K562 (cell line): ENCODE measurements around the gene ARHGEF10L. TPM values are rescaled to one million over a fixed set of nuclear protein-coding genes. Genes with fewer than 3 reads are reported as not detected.

Experiments
- ATAC-seq: fragments of 200-7000 bp; cut with Tn5 transposase; 3 replicates; pipeline ENCODE4 v1.9.1; 2020; ENCODE audit warnings: moderate library complexity
- BruUV-seq: library from RNA; stranded (reverse); fragments of 400-500 nt; replicated peaks from 2 replicates; lab custom pipeline; 2021; lab: Mats Ljungman, UMichigan
- CTCF ChIA-PET: fragments of 300-600 bp; formaldehyde crosslinking; extraction: SDS; loops from one replicate; lab custom pipeline; 2021; ENCODE audit warnings: low intra/inter-chr PET ratio; lab: Yijun Ruan, JAX
- POLR2A ChIA-PET: fragments of 300-600, 350-650 bp; sonication (Branson Sonifier 250); formaldehyde crosslinking; extraction: SDS; loops from one replicate; lab custom pipeline; 2021; ENCODE audit warnings: antibody characterized with exemption, inconsistent platforms; lab: Yijun Ruan, JAX
- DNase-seq, 4 experiments: peaks; one replicate each; pipeline versions ENCODE4 v3.0.0 to v3.0.0-alpha.2; 2011 to 2018; ENCODE audit warnings: low spot score in 3 of 4, mixed read lengths in 3 of 4; ENCODE audit errors: extremely low read depth in 1 of 4
- FAIRE-seq: peaks from 2 replicates; lab custom pipeline; 2011; peaks lifted over from hg19 to GRCh38; lab: Jason Lieb, UNC
- H2AFZ ChIP-seq: 2 replicates; pipeline ENCODE4 v1.6.0; 2011; ENCODE audit warnings: low read depth, low read length, control low read depth, inconsistent platforms
- H3K27ac ChIP-seq: fragments of 200-600 bp; 3 replicates; pipeline ENCODE4 v1.8.0; 2011; ENCODE audit warnings: low read depth, mild to moderate bottlenecking, control low read depth, inconsistent platforms, low read length, moderate library complexity, mixed read lengths; ENCODE audit errors: extremely low read depth
- H3K27me3 ChIP-seq, 2 experiments: fragments of 300-600 bp in 1 of 2; 2 replicates in 1 of 2; 3 replicates in 1 of 2; pipeline versions ENCODE4 v1.6.0 to v1.8.0; 2011; ENCODE audit warnings: inconsistent platforms in 2 of 2, low read length in 2 of 2, mild to moderate bottlenecking in 1 of 2, mixed read lengths in 1 of 2, moderate library complexity in 1 of 2; ENCODE audit not compliant: control insufficient read depth in 2 of 2, insufficient read depth in 2 of 2
- H3K36me3 ChIP-seq: fragments of 300-600 bp; 3 replicates; pipeline ENCODE4 v1.8.0; 2011; ENCODE audit warnings: mild to moderate bottlenecking, low read length, inconsistent platforms; ENCODE audit not compliant: control insufficient read depth, insufficient read depth
- H3K4me1 ChIP-seq, 2 experiments: fragments of 200-600 bp in 1 of 2; replicated peaks in 1 of 2; 2 replicates in 1 of 2; 3 replicates in 1 of 2; pipeline versions ENCODE4 v1.5.1 to v1.8.0; 2011; ENCODE audit warnings: inconsistent platforms in 2 of 2, low read length in 2 of 2, mild to moderate bottlenecking in 1 of 2, mixed read lengths in 1 of 2, moderate library complexity in 1 of 2; ENCODE audit not compliant: control insufficient read depth in 2 of 2, insufficient read depth in 2 of 2
- H3K4me2 ChIP-seq: 2 replicates; pipeline ENCODE4 v1.6.1; 2011; ENCODE audit warnings: low read length, control low read depth, inconsistent platforms, mixed read lengths; ENCODE audit not compliant: insufficient read depth
- H3K4me3 ChIP-seq: fragments of 200-600 bp; sonication (generic), shearing (Covaris generic); 2 replicates; pipeline ENCODE4 v1.5.1; 2016; ENCODE audit warnings: control low read depth, inconsistent platforms
- H3K79me2 ChIP-seq: fragments of 200-600 bp; 3 replicates; pipeline ENCODE4 v1.8.0; 2011; ENCODE audit warnings: low read length, inconsistent platforms; ENCODE audit not compliant: control insufficient read depth, insufficient read depth
- H3K9ac ChIP-seq, 2 experiments: 2 replicates each; pipeline versions ENCODE4 v1.6.0 to v1.6.1; 2011; ENCODE audit warnings: low read depth in 2 of 2, low read length in 2 of 2, control low read depth in 1 of 2, inconsistent platforms in 1 of 2, mild to moderate bottlenecking in 1 of 2, mixed read lengths in 1 of 2; ENCODE audit not compliant: insufficient read depth in 1 of 2
- H3K9me1 ChIP-seq: one replicate; pipeline ENCODE4 v1.6.0; 2011; ENCODE audit warnings: inconsistent platforms, mild to moderate bottlenecking, low read length, moderate library complexity; ENCODE audit not compliant: control insufficient read depth, insufficient read depth
- H3K9me3 ChIP-seq: replicated peaks from 2 replicates; pipeline ENCODE4 v1.5.1; 2011; ENCODE audit warnings: low read depth, low read length, inconsistent platforms; ENCODE audit not compliant: control insufficient read depth, insufficient read depth
- H4K20me1 ChIP-seq: replicated peaks from 2 replicates; pipeline ENCODE4 v1.6.1; 2011; ENCODE audit warnings: low read length, inconsistent platforms, mixed read lengths; ENCODE audit not compliant: control insufficient read depth, insufficient read depth
- ATF7 ChIP-seq: fragments of 450-650 bp; IDR thresholded peaks from 2 replicates; pipeline ENCODE4 v1.7.1; 2014; ENCODE audit warnings: mild to moderate bottlenecking, moderate library complexity
- GTF2A2 ChIP-seq: IDR thresholded peaks from 2 replicates; pipeline ENCODE4 v1.6.1; 2016; ENCODE audit warnings: mild to moderate bottlenecking, missing genetic modification characterization, missing compliant biosample characterization
- KDM2B ChIP-seq: fragments of 250-450 bp; sonication (Bioruptor Pico); IDR thresholded peaks from 2 replicates; pipeline ENCODE4 v1.8.0; 2021; ENCODE audit warnings: mild to moderate bottlenecking, moderate library complexity
- KLF6 ChIP-seq: fragments of 250-450 bp; sonication (Bioruptor Pico); IDR thresholded peaks from 2 replicates; pipeline ENCODE4 v1.4.0; 2020; ENCODE audit warnings: mild to moderate bottlenecking, moderate library complexity, borderline replicate concordance
- RBM14 ChIP-seq: fragments of 200-400 bp; formaldehyde crosslinking; IDR thresholded peaks from 2 replicates; pipeline ENCODE4 v1.6.1; 2018; ENCODE audit warnings: low read depth, mild to moderate bottlenecking, low read length, moderate library complexity, borderline replicate concordance; ENCODE audit not compliant: insufficient read depth
- RBM25 ChIP-seq: fragments of 200-400 bp; formaldehyde crosslinking; IDR thresholded peaks from 2 replicates; pipeline ENCODE4 v1.6.1; 2018; ENCODE audit warnings: low read length, low read depth, moderate library complexity; ENCODE audit not compliant: severe bottlenecking
- ZFP1 ChIP-seq: fragments of 450-650 bp; formaldehyde crosslinking; IDR thresholded peaks from 2 replicates; pipeline ENCODE4 v1.4.0; 2020; ENCODE audit warnings: mild to moderate bottlenecking, mixed read lengths
- ZNF3 ChIP-seq: fragments of 250-450 bp; sonication (Bioruptor Pico); IDR thresholded peaks from 2 replicates; pipeline ENCODE4 v1.5.0; 2021; ENCODE audit warnings: mild to moderate bottlenecking, moderate library complexity
- ZNF347 ChIP-seq: fragments of 450-650 bp; formaldehyde crosslinking; IDR thresholded peaks from 2 replicates; pipeline ENCODE4 v1.4.0; 2020; ENCODE audit warnings: low read depth, mild to moderate bottlenecking, moderate library complexity
- ZNF354B ChIP-seq: fragments of 250-450 bp; sonication (Bioruptor Pico); IDR thresholded peaks from 2 replicates; pipeline ENCODE4 v1.4.0; 2020
- ZNF699 ChIP-seq: fragments of 250-450 bp; sonication (Bioruptor Pico); IDR thresholded peaks from 2 replicates; pipeline ENCODE4 v1.8.0; 2021; ENCODE audit warnings: mild to moderate bottlenecking, moderate library complexity; ENCODE audit not compliant: insufficient replicate concordance
- WGBS: fragments of 100-300 bp; shearing (Covaris generic); methylation state at CpG from one replicate; pipeline ENCODE4 v1.1.6; 2016; ENCODE audit warnings: low coverage, mixed read lengths; ENCODE audit not compliant: insufficient coverage; ENCODE audit errors: missing lambda C conversion rate; 5-methylcytosine and 5-hydroxymethylcytosine counted together
- in situ Hi-C: fragments of 300-500 bp; cut with MboI; formaldehyde crosslinking; loops from 4 replicates; pipeline ENCODE4 v1.15.0; 2018; ENCODE audit warnings: inconsistent platforms, mixed read lengths
- intact Hi-C: fragments of 100-400 bp; cut with micrococcal nuclease; formaldehyde crosslinking; loops from 2 replicates; pipeline ENCODE4 v1.14.2; 2022
- polyA plus RNA-seq, 8 experiments: library from polyadenylated mRNA; depleted of rRNA in 4 of 8; stranded (reverse) in 5 of 8; unstranded in 3 of 8; fragments of >200 nt; fragmentation: Nextera tagmentation in 2 of 8; fragmentation: Illumina TruSeq in 1 of 8; extraction: Ambion mirVana in 2 of 8; extraction: Trizol in 1 of 8; gene quantifications; 2 replicates each; pipeline versions ENCODE4 v1.2.1 to v1.2.3, GENCODE V29; 2011 to 2014; ENCODE audit warnings: inconsistent platforms in 1 of 8, missing spikeins in 1 of 8
- total RNA-seq, 7 experiments: library from RNA; depleted of rRNA in 6 of 7; stranded (reverse); fragments of >200 nt in 6 of 7; fragmentation: Illumina TruSeq in 2 of 7; extraction: Trizol in 2 of 7; gene quantifications; 2 replicates each; pipeline versions ENCODE4 v1.2.1 to v1.2.3, GENCODE V29; 2011 to 2021; ENCODE audit warnings: low replicate concordance in 1 of 7
- TF ChIP-seq, protein P1 (sequence below): fragments of 450-650 bp; IDR thresholded peaks from 2 replicates; pipeline ENCODE4 v1.6.1; 2017; ENCODE audit warnings: mild to moderate bottlenecking, moderate library complexity
- TF ChIP-seq, protein P2 (sequence below): fragments of 200-800 bp; sonication (Bioruptor generic); IDR thresholded peaks from 2 replicates; pipeline ENCODE4 v1.6.1; 2017; ENCODE audit warnings: missing genetic modification characterization, missing compliant biosample characterization
- TF ChIP-seq, protein P3 (sequence below), 2 experiments: fragments of 250-450 bp in 1 of 2; fragments of 450-650 bp in 1 of 2; sonication (Bioruptor Pico) in 1 of 2; IDR thresholded peaks; 2 replicates each; pipeline versions ENCODE4 v1.6.1 to v1.8.0; 2016 to 2021; ENCODE audit warnings: mild to moderate bottlenecking in 2 of 2, moderate library complexity in 2 of 2, missing compliant biosample characterization in 1 of 2, missing genetic modification characterization in 1 of 2
- TF ChIP-seq, protein P4 (sequence below): fragments of 250-450 bp; sonication (Bioruptor Pico); IDR thresholded peaks from 2 replicates; pipeline ENCODE4 v1.5.0; 2021

ARHGEF10L gene
- total and polyA plus RNA-seq, 9 of the 15 experiments (the other 6 are each of a cell fraction or from before 2014, with no cell fraction given), result 0.09 to 0.13 TPM; not detected in 7

DNA sequence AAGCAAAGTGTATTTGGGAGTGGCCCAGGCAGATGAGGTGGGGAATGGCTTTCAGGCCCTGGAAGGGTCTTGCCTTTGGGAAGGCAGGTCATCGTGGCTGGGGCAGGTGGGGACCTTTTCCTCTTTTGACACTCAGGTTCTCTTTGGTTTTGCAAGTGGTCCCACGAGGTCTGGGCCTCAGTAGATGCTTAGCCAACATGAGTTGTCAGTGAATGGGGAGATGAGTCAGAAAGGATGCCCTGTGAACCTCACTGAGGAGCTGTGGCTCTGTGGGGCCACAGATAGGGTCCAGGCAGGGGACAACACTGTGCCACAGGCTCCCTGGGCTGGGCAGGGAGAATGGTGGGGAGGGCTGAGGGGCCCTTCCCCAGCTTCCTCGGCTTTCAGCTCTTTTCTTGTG lies 19.0 kb downstream of the ARHGEF10L start (continued):
- TF ChIP-seq, protein P1, sequence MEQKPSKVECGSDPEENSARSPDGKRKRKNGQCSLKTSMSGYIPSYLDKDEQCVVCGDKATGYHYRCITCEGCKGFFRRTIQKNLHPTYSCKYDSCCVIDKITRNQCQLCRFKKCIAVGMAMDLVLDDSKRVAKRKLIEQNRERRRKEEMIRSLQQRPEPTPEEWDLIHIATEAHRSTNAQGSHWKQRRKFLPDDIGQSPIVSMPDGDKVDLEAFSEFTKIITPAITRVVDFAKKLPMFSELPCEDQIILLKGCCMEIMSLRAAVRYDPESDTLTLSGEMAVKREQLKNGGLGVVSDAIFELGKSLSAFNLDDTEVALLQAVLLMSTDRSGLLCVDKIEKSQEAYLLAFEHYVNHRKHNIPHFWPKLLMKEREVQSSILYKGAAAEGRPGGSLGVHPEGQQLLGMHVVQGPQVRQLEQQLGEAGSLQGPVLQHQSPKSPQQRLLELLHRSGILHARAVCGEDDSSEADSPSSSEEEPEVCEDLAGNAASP, result no peak
- no peak for TF ChIP-seq ZNF699
- no peak for TF ChIP-seq KDM2B (CRISPR knock-in tag)

DNA sequence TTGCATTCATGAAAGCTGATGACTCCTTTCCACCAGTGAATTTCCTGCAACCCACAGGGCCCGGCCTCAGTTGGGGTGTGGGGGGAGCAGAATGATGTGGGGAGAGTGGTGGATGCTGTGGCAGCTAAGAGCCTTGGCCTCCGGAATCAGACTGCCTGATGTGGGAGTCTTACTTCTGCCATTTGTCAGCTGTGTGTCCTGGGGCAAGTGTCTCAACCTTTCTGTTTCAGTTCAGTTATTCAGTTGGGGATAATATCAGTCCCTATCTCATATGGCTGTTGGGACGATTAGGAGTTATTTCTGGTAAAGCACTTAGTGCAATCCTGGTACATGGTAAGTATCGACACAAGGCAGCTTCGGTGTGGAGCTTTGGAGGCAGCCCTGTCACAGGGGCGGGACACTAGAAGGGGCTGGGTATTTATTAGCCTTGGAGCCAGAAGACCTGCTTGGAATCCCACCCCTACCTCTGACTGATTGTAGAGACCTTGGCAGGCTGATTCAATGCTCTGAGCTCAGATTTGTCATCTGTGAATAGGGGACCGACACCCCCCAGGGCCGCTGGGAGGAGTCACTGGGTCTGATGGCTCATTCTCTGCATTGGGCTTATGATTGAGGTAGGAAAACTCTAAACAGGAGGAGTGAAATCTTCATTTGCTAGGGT lies 19.6 kb downstream of the ARHGEF10L start:
- in situ Hi-C loops (no loop called here), intact Hi-C loops (no loop called here)
- WGBS, result 0% methylated on average over 8 of the region's 8 CpGs
- Histone ChIP-seq H3K4me1 (no peaks in the 10 kb centered on the region), H3K9me3 (no peaks in the 10 kb centered on the region), H3K4me3 (no peak overlapping the region), H4K20me1 (peaks cover 16% of the 10 kb centered on the region; the same call in 1 of the 2 replicates), H3K27me3 (peaks cover 0 to 37% of the 10 kb centered on the region in 2 experiments; a peak in 3 of 5 replicates), H3K36me3 (no peaks in the 10 kb centered on the region), H3K9me1 (peaks cover 4% of the 10 kb centered on the region), H3K4me2 (no peak overlapping the region), H3K79me2 (no peaks in the 10 kb centered on the region), H3K9ac (no peak overlapping the region), H2AFZ (no peak overlapping the region), H3K27ac (no peak overlapping the region)
- ChIA-PET POLR2A (interaction anchor here (0.5 kb wide), 1 partner anchor 23 kb away, joined by 3 read pairs; no protein-coding TSS in a partner anchor), CTCF (no interaction called here)
- no TSS peak for BruUV-seq
- ATAC-seq (no peak), DNase-seq (no peak), FAIRE-seq (no peak)
- 0 out of 2 replicates have a peak, but pooled peaks have one; percentile 20 for TF ChIP-seq ZNF3 (CRISPR knock-in tag)
- TF ChIP-seq ZNF347 (CRISPR knock-in tag), result no peak
- TF ChIP-seq RBM25, result peak; percentile 69
- TF ChIP-seq ZNF354B (CRISPR knock-in tag), result no peak
- TF ChIP-seq, protein P2, sequence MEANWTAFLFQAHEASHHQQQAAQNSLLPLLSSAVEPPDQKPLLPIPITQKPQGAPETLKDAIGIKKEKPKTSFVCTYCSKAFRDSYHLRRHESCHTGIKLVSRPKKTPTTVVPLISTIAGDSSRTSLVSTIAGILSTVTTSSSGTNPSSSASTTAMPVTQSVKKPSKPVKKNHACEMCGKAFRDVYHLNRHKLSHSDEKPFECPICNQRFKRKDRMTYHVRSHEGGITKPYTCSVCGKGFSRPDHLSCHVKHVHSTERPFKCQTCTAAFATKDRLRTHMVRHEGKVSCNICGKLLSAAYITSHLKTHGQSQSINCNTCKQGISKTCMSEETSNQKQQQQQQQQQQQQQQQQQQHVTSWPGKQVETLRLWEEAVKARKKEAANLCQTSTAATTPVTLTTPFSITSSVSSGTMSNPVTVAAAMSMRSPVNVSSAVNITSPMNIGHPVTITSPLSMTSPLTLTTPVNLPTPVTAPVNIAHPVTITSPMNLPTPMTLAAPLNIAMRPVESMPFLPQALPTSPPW (CRISPR knock-in tag), result no peak
- TF ChIP-seq GTF2A2 (tag), result no peak
- TF ChIP-seq ZFP1, result no peak
- TF ChIP-seq, protein P3, sequence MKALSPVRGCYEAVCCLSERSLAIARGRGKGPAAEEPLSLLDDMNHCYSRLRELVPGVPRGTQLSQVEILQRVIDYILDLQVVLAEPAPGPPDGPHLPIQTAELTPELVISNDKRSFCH (CRISPR knock-in tag; IDR thresholded peaks at IDR 0.05), result no peak
- TF ChIP-seq, protein P3 (tag; IDR thresholded peaks at IDR 0.05), result no peak
- no peak for TF ChIP-seq ATF7
- TF ChIP-seq RBM14, result no peak
- TF ChIP-seq, protein P4, sequence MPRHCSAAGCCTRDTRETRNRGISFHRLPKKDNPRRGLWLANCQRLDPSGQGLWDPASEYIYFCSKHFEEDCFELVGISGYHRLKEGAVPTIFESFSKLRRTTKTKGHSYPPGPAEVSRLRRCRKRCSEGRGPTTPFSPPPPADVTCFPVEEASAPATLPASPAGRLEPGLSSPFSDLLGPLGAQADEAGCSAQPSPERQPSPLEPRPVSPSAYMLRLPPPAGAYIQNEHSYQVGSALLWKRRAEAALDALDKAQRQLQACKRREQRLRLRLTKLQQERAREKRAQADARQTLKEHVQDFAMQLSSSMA (CRISPR knock-in tag), result no peak
- TF ChIP-seq KLF6 (CRISPR knock-in tag), result no peak
